GM08714 (cell line): Measurements from ENCODE around the gene SEMA3G.

Source experiments
- H3K4me3 ChIP-seq: fragments of 200-500 bp; sonication (Bioruptor generic); 2 replicates; pipeline ENCODE4 v1.5.1; 2014; ENCODE audit warnings: mild to moderate bottlenecking, low read length, inconsistent platforms
- ZNF274 ChIP-seq: IDR thresholded peaks from 2 replicates; pipeline ENCODE4 v1.6.1; 2012; ENCODE audit warnings: mild to moderate bottlenecking, low read depth, low read length

The SEMA3G gene

GRCh38 chr3:52387481-52387880, 57.4 kb downstream of the SEMA3G start:
- no peak for TF ChIP-seq ZNF274
- H3K4me3 ChIP-seq, result no peak overlapping the region

GRCh38 chr3:52385157-52385556, 59.7 kb downstream of the SEMA3G start:
- no peak overlapping the region for H3K4me3 ChIP-seq
- TF ChIP-seq ZNF274, result no peak

DNA sequence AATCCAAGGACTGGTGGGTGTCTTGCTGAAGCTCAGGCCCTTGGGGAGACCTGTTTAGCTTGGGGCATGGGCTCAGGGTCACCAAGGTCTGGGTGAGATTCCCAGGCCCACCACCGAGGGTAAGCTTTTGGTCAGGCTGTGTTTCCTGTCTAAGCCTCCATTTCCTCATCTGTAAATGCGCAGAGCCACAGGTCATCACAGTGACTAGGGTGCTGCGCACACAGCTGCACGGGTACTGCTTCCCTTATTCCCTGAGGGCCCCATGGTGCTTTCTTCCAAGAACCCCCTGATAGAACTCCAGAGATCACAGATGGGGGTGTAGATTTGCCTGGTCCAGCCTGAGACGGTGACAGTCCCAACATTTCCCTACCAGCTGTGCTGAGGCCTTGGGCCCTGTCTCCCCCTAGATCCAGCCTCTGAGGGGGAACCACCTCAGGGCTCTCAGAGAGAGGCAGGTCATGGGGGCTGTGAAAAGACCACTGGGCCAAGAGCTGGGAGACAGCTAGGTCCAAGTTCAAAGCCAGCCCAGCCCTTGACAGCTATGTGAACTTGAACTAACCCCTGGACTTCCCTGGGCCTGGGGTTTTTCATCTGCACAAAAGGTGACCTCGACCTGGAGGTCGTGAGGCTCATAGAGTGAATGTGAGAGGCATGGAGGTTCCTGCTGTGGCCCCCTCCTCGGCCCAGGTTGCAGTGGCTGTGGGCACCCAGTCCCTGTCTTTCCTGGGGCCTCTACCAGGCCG, 60.7 kb downstream of the SEMA3G start:
- no peak for TF ChIP-seq ZNF274
- H3K4me3 ChIP-seq, result no peak overlapping the region

DNA sequence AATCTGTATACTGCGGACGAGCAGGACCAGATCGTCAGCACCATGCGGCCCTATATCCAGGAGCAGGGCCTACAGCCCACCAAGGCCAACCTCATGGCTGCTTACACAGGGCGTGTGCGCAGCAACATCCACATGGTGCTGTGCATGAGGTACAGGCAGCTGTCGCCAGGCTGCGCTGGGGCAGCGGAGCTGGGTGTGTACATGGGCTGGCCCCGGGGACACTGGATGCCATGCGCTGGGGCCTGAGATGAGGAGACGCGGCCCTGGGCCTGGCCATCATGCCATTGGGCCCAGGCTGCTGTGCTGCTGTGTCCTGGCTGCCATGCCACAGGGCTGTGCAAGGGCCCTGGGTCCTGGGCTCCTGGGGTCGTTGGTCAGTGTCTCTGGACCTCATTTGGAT, 61.5 kb downstream of the SEMA3G start:
- no peak for TF ChIP-seq ZNF274
- H3K4me3 ChIP-seq, result no peak overlapping the region
